Measurements from ENCODE around the gene CCDC117.
"Not testable (repeated sequence)": the region's sequence is repeated elsewhere in the genome, so short reads cannot be mapped to it uniquely, and the experiment has no call there.

The CCDC117 gene

DNA sequence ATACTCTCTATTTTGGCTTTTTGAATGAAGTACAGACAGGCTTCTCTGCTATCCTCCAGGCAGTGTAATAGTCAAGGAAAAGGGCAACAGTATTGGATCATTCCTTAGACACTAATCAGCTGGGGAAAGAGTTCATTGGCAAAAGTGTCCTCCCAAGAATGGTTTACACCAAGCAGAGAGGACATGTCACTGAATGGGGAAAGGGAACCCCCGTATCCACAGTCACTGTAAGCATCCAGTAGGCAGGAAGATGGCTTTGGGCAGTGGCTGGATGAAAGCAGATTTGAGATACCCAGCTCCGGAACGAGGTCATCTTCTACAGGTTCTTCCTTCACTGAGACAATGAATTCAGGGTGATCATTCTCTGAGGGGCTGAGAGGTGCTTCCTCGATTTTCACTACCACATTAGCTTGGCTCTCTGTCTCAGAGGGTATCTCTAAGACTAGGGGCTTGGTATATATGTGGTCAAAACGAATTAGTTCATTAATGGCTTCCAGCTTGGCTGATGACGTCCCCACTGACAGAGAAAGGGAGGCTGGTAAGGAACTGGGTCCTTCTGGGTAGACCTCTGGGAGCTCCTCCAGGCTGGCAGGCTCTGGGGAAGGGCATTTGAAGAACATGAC lies 22.7 kb downstream of the CCDC117 start:
- peaks cover 45% of the 10 kb centered on the region for H3K36me3 ChIP-seq (ENCODE audit: control insufficient read depth, insufficient read depth, low read length, severe bottlenecking)
- no peaks in the 10 kb centered on the region for H3K9me3 ChIP-seq (ENCODE audit: control insufficient read depth, low read length)
- DNase-seq (ENCODE audit: low read depth), result no peak
- H3K4me3 ChIP-seq (ENCODE audit: low read length), result no peak overlapping the region
- H3K4me1 ChIP-seq (ENCODE audit: control insufficient read depth, insufficient read depth, low read length), result peaks cover 37% of the 10 kb centered on the region
- H3K27me3 ChIP-seq (replicated peaks; ENCODE audit: control insufficient read depth, insufficient read depth, low read length), result no peaks in the 10 kb centered on the region
- peak overlapping the region; percentile 20 for H3K9ac ChIP-seq (ENCODE audit: low read length)

DNA sequence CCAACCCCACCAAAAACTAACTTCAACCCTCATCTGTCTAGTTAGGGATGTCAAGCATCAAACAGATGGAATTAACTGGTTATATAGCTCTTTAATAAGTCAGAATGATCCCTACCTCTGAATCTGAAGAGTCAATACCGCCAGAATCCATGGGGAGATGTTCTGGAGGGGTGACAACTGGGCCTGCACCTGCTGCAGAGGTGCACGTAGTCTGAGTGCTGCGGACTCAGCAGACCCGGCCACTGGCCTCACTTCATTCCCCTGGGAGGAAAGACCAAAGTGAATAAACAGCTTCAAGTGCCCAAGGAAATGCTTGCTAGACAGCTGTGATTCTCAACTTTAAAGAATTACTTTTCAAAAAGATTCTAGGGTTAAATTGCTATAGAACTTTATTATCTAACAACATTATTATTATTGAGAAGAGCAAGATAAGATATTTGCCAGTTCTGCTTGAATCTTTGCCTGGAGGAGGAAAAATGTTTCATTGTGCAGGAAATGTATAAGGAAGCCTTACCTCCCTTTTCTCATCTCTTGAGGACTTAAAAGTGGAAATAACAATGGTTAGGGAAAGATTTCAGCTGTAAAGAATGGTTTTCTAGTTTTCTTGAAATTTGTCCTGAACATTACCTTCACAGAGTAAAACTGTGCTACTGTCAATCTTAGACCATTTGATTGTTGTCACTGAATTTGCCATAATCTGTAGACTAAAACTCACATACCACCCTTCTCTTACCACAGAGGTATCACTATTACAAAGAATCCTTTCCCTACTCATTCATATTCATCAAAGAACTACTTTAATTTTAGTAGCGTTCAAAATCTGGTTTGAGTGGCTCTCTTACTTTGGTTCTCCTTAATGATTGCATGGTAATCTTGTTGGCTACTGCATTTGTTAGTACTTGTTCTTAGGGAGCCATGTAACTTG lies 23.7 kb downstream of the CCDC117 start:
- peak overlapping the region; percentile 41 for H3K9ac ChIP-seq (ENCODE audit: low read length)
- H3K4me1 ChIP-seq (ENCODE audit: control insufficient read depth, insufficient read depth, low read length), result peaks cover 37% of the 10 kb centered on the region
- H3K27me3 ChIP-seq (replicated peaks; ENCODE audit: control insufficient read depth, insufficient read depth, low read length), result no peaks in the 10 kb centered on the region
- peaks cover 45% of the 10 kb centered on the region for H3K36me3 ChIP-seq (ENCODE audit: control insufficient read depth, insufficient read depth, low read length, severe bottlenecking)
- DNase-seq (ENCODE audit: low read depth), result no peak
- H3K9me3 ChIP-seq (ENCODE audit: control insufficient read depth, low read length), result no peaks in the 10 kb centered on the region
- no peak overlapping the region for H3K4me3 ChIP-seq (ENCODE audit: low read length)

DNA sequence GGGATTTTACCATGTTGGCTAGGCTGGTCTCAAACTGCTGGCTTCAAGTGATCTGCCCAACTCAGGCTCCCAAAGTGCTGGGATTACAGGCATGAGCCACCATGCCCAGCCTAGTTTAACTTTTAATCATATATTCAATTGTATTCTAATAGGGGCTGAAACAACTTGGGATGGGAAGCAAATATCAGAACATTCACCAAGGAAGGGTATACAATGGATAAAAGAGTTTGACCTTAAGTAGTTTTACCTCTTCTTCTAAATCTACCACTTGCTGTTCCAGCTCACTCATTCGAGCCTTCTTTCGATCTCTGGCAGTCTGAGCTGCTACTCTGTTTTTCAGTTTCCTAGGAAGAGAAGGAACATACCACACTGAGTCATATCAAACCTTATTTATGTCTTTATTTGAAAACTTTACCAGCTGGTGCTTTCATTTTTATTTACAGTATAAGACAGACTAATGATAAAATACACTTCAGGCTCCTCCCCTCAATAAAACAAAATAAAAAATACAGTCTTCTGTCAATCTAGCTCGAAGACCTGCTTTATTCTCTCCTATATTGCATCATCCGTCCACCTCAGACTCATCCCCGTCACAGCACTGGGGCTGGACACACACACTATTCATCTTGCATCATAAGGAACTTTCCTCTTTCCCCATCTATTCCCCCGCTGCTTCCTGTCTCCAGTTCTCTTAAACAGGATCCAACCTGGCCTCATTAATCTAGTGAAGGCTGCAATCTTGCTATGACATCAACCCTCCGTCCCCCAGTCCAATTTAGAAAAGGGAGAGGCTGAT lies 26.5 kb downstream of the CCDC117 start:
- peak overlapping the region; percentile 96 for H3K9ac ChIP-seq (ENCODE audit: low read length)
- no peaks in the 10 kb centered on the region for H3K9me3 ChIP-seq (ENCODE audit: control insufficient read depth, low read length)
- H3K4me3 ChIP-seq (ENCODE audit: low read length), result peak overlapping the region; percentile 96
- no peaks in the 10 kb centered on the region for H3K27me3 ChIP-seq (replicated peaks; ENCODE audit: control insufficient read depth, insufficient read depth, low read length)
- peaks cover 42% of the 10 kb centered on the region for H3K36me3 ChIP-seq (ENCODE audit: control insufficient read depth, insufficient read depth, low read length, severe bottlenecking)
- H3K4me1 ChIP-seq (ENCODE audit: control insufficient read depth, insufficient read depth, low read length), result peaks cover 50% of the 10 kb centered on the region
- peak; percentile 95 for DNase-seq (ENCODE audit: low read depth)

DNA sequence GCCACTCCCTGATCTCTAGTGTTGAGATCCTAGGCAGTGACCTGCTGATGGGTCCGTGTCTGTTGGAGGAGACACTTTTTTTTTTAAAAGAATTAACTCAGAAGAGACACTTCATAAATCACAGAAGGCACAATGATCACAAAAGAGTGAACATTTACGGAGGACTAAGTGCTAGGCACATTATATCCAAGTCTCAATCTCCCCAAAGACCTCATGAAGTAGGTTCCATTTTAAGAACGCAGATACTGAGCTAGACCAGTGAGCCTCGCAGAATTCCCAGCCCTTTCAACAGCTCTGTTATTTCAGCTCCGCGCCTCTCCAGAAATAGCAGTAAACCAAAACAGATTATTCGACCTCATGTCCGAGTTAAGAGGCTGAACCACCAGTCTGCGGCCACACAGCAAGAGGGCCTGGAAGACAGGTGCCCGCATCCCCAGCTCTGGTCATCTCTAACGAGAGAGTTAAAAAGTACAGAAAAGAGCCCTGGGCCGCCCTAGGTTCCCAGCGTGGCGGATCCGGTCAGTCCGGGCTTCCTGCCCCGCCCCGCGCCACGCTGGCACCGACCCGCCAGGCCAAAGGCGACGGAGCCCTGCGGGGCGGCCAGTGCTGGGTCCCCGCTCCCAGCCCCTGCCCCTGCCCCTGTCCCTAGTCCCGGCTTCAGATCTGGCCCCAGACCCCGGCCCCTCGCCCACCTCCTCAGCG lies 27.3 kb downstream of the CCDC117 start:
- Histone ChIP-seq H3K9me3 (ENCODE audit: control insufficient read depth, low read length) (no peaks in the 10 kb centered on the region), H3K4me3 (ENCODE audit: low read length) (peak overlapping the region; percentile 96)

DNA sequence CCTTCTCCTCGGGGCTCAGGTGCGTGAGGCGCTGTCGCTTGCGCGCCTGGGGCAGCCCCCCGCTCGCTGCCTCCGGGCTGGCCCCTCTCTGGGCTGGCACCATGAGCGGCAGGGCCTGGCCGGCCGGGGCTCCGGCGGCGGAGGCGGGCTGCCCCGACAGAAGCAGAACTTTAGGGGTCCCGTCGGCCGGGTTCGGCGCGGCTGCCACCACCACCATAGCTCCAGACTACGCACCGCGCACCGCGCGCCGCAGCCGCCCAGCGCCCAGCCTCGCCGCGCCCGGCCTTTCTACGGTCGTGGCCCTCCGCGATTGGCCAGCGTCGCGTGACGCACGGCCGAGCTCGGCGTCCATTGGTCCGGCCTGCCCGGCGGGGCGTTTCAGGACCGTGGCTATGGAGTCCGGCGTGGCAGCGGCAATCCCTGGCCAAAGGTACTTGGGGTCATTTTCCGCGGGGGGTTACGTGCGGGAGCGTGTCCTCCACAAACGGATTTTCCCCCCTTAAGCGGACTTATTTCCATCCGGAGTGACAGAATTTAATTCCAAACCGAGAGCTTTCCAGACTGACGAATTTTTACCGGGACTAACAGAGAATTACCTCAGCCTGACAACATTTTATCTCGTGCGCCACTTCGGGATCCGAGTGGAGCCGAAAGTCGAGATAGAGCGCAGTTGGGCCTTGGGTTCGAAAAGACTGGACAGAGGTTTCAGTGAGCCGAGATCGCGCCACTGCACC lies 28.0 kb downstream of the CCDC117 start, which contains the start of gene XBP1:
Gene XBP1 (minus strand): TSS at position 262 of the 734 bp plus-strand sequence.
- Histone ChIP-seq H3K9me3 (ENCODE audit: control insufficient read depth, low read length) (no peaks in the 10 kb centered on the region), H3K9ac (ENCODE audit: low read length) (peak within 1 kb of the TSS; percentile 96), H3K27me3 (replicated peaks; ENCODE audit: control insufficient read depth, insufficient read depth, low read length) (no peaks in the 10 kb centered on the region), H3K36me3 (ENCODE audit: control insufficient read depth, insufficient read depth, low read length, severe bottlenecking) (peaks cover 27% of the 10 kb centered on the region), H3K4me3 (ENCODE audit: low read length) (peak within 1 kb of the TSS; percentile 96), H3K4me1 (ENCODE audit: control insufficient read depth, insufficient read depth, low read length) (peaks cover 44% of the 10 kb centered on the region)
- peak; percentile 98 for DNase-seq (ENCODE audit: low read depth)

More for the DNA sequence above, 27.3 kb downstream of the CCDC117 start:
- Histone ChIP-seq H3K36me3 (ENCODE audit: control insufficient read depth, insufficient read depth, low read length, severe bottlenecking) (peaks cover 34% of the 10 kb centered on the region), H3K9ac (ENCODE audit: low read length) (peak overlapping the region; percentile 96), H3K4me1 (ENCODE audit: control insufficient read depth, insufficient read depth, low read length) (peaks cover 50% of the 10 kb centered on the region), H3K27me3 (replicated peaks; ENCODE audit: control insufficient read depth, insufficient read depth, low read length) (no peaks in the 10 kb centered on the region)
- peak; percentile 78 for DNase-seq (ENCODE audit: low read depth)

DNA sequence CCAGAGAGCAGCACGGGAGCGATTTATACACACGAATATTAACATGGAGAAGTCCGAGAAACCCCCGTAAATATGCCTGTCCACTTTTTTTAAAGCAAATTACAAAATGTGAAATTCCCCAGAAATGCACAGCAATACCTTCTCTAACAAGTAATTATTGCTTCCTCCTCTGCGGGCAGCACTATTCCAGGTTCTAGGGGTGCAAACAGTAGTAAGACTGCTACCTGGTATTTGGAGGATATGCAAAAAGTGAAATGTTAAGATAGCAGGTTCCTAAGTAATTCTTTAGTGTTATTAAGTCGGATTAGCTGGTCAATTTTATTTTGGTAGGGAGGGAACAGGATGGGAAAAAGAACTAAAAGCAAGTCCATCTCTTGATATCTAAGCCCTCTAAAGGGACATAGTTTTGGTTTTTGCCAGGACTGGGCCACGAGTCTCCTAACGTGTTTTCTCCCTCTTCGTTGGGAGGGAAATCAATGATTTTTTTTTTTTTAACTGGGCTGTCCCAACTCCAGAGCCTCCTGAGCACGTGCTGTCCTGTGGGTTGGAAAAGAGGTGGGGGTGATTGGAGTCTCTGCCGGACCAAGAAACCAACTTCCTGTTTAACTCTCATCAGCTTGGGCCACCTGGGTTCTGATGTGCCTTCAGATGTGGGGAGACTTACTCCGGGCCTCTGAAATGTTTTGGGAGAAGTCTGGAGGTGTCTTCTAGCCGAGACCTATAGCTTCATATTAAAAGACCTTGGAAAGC lies 29.5 kb downstream of the CCDC117 start:
- no peaks in the 10 kb centered on the region for H3K27me3 ChIP-seq (replicated peaks; ENCODE audit: control insufficient read depth, insufficient read depth, low read length)
- H3K4me3 ChIP-seq (ENCODE audit: low read length), result peak overlapping the region; percentile 96
- peaks cover 12% of the 10 kb centered on the region for H3K36me3 ChIP-seq (ENCODE audit: control insufficient read depth, insufficient read depth, low read length, severe bottlenecking)
- no peaks in the 10 kb centered on the region for H3K9me3 ChIP-seq (ENCODE audit: control insufficient read depth, low read length)
- peak overlapping the region; percentile 96 for H3K9ac ChIP-seq (ENCODE audit: low read length)
- H3K4me1 ChIP-seq (ENCODE audit: control insufficient read depth, insufficient read depth, low read length), result peaks cover 30% of the 10 kb centered on the region
- DNase-seq (ENCODE audit: low read depth), result no peak

DNA sequence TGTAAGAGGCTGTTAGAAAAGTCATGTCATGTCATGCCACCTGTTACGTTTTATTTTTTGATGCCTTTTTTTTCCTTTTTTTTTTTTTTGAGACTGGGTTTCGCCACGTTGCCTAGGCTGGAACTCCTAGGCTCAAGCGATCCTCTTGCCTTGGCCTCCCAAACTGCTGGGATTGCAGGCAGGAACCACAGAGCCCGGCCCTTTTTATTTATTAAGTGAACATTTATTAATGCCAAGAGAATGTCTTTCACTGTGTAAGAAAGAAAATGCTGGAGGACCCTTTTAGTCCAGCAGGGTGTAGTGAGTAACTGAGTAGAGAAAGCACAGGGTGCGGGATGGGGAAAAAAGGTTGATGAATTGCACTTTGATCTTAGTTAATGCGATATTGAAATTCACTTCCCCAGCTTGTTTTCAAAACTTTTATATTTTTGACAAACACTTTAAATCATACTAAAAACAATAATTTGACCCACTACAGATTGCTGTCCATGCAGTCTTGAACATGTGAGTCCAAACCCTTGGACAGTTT lies 30.2 kb downstream of the CCDC117 start:
- no peaks in the 10 kb centered on the region for H3K27me3 ChIP-seq (replicated peaks; ENCODE audit: control insufficient read depth, insufficient read depth, low read length)
- peaks cover 6% of the 10 kb centered on the region for H3K36me3 ChIP-seq (ENCODE audit: control insufficient read depth, insufficient read depth, low read length, severe bottlenecking)
- no peaks in the 10 kb centered on the region for H3K9me3 ChIP-seq (ENCODE audit: control insufficient read depth, low read length)
- H3K9ac ChIP-seq (ENCODE audit: low read length), result no peak overlapping the region
- peak overlapping the region; percentile 96 for H3K4me3 ChIP-seq (ENCODE audit: low read length)
- H3K4me1 ChIP-seq (ENCODE audit: control insufficient read depth, insufficient read depth, low read length), result peaks cover 25% of the 10 kb centered on the region
- no peak for DNase-seq (ENCODE audit: low read depth)

DNA sequence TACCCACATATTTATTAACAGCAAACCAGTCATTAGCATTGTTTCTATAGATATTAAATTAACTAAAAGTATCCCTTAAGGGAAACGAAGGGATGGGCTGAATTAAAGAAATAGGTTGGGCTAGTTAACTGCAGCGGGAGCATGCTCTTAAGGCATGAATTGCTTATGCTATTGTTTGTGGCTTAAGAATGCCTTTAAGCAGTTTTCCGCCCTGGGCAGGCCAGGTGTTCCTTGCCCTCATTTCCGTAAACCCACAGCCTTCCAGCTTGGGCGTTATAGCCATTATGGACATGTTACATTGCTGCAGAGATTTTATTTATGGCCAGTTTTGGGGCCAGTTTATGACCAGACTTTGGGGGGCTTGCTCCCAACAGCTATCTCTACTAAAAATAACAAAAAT lies 32.9 kb downstream of the CCDC117 start:
- not testable (repeated sequence) for DNase-seq (ENCODE audit: low read depth); H3K9ac ChIP-seq (ENCODE audit: low read length); H3K36me3 ChIP-seq (ENCODE audit: control insufficient read depth, insufficient read depth, low read length, severe bottlenecking); H3K9me3 ChIP-seq (ENCODE audit: control insufficient read depth, low read length); H3K27me3 ChIP-seq (replicated peaks; ENCODE audit: control insufficient read depth, insufficient read depth, low read length); H3K4me3 ChIP-seq (ENCODE audit: low read length)
- peaks cover 13% of the 10 kb centered on the region for H3K4me1 ChIP-seq (ENCODE audit: control insufficient read depth, insufficient read depth, low read length)

DNA sequence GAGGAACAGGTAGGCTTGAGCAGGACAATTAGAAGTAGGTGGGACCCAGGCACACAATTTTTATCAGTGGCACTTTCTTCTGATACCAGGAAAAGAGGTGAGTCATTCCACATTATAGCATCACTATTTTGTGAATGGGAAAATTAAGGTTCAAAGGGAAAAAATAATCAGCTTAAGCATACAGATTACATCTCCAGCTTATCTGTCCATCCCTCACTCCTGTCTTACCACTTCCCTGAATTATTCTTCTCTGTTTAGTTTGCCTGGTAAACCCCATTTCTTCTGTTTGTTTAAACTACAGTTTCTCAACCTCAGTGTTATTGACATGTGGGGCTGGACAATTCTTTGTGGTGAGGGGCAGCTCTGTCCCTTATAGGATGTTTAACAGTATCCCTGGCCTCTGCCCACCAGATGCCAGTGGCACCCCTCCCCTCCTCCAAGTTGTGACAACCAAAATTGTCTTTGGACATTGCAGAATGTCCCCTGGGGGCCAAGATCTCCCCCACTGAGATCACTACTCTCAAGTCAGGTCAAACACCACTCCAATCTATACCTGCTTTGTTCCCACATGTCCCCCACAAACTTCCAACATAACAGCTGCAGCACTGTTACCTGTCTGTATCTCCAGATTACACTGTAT lies 36.3 kb downstream of the CCDC117 start:
- H3K9ac ChIP-seq (ENCODE audit: low read length), result no peak overlapping the region
- DNase-seq (ENCODE audit: low read depth), result no peak
- no peaks in the 10 kb centered on the region for H3K36me3 ChIP-seq (ENCODE audit: control insufficient read depth, insufficient read depth, low read length, severe bottlenecking)
- H3K9me3 ChIP-seq (ENCODE audit: control insufficient read depth, low read length), result no peaks in the 10 kb centered on the region
- H3K4me3 ChIP-seq (ENCODE audit: low read length), result no peak overlapping the region
- no peaks in the 10 kb centered on the region for H3K27me3 ChIP-seq (replicated peaks; ENCODE audit: control insufficient read depth, insufficient read depth, low read length)
- peaks cover 14% of the 10 kb centered on the region for H3K4me1 ChIP-seq (ENCODE audit: control insufficient read depth, insufficient read depth, low read length)

Data from adipocyte (in vitro differentiated cells).